Measurements from ENCODE around the gene SLC39A11.

DNA sequence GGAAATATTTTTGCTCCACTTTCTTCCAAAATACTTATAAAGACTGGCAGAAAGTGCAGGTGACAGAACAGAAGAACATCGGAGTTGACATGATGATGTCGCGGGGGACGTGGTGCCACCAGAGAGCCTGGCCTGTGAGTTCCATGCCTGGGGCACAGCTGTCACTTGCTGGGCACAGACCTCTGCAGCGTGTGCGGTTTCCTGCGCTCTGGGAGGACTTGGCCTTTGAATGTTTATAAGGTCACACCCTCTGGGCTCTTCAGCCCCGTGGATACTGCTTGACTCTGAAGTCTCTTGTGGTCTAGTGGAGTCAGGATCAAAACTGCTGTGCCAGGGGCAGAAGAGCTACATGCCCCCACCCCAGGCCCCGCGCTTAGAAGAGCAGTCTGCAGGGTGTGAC, 357.9 kb downstream of the SLC39A11 start:
- TF ChIP-seq, protein P1, sequence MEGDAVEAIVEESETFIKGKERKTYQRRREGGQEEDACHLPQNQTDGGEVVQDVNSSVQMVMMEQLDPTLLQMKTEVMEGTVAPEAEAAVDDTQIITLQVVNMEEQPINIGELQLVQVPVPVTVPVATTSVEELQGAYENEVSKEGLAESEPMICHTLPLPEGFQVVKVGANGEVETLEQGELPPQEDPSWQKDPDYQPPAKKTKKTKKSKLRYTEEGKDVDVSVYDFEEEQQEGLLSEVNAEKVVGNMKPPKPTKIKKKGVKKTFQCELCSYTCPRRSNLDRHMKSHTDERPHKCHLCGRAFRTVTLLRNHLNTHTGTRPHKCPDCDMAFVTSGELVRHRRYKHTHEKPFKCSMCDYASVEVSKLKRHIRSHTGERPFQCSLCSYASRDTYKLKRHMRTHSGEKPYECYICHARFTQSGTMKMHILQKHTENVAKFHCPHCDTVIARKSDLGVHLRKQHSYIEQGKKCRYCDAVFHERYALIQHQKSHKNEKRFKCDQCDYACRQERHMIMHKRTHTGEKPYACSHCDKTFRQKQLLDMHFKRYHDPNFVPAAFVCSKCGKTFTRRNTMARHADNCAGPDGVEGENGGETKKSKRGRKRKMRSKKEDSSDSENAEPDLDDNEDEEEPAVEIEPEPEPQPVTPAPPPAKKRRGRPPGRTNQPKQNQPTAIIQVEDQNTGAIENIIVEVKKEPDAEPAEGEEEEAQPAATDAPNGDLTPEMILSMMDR (IDR thresholded peaks at IDR 0.05; ENCODE audit: low read depth, low read length): no peak
- TF ChIP-seq EZH2phosphoT487 (IDR thresholded peaks at IDR 0.05; ENCODE audit: low read depth): no peak

Measured in OCI-LY3 (cell line).